Neutrophil (primary cell): ENCODE measurements around the gene ADAM8.

ENCODE experiments used
- H3K27ac ChIP-seq: fragments of 200-600 bp; sonication (generic); 2 replicates; pipeline ENCODE4 v1.5.1; 2016; ENCODE audit warnings: mild to moderate bottlenecking, moderate library complexity
- H3K27me3 ChIP-seq: fragments of 200-600 bp; sonication (generic); 2 replicates; pipeline ENCODE4 v1.6.0; 2016; ENCODE audit warnings: mild to moderate bottlenecking
- H3K36me3 ChIP-seq: fragments of 200-600 bp; sonication (generic); 2 replicates; pipeline ENCODE4 v1.5.1; 2017
- H3K4me1 ChIP-seq, 2 experiments: fragments of 200-600 bp in 1 of 2; sonication (generic) in 1 of 2; 1 replicate in 1 of 2; 2 replicates in 1 of 2; pipeline versions ENCODE4 v1.5.1 to v1.6.1; 2013 to 2016; ENCODE audit warnings: low read depth in 1 of 2, low read length in 1 of 2, mild to moderate bottlenecking in 1 of 2, moderate library complexity in 1 of 2; ENCODE audit not compliant: control insufficient read depth in 1 of 2, insufficient read depth in 1 of 2
- H3K4me3 ChIP-seq, 2 experiments: fragments of 200-600 bp in 1 of 2; sonication (generic) in 1 of 2; 1 replicate in 1 of 2; 2 replicates in 1 of 2; pipeline ENCODE4 v1.5.1; 2013 to 2016; ENCODE audit warnings: low read depth in 1 of 2, low read length in 1 of 2, mild to moderate bottlenecking in 1 of 2, moderate library complexity in 1 of 2
- H3K9me3 ChIP-seq: fragments of 200-600 bp; sonication (generic); 2 replicates; pipeline ENCODE4 v1.5.1; 2016
- CTCF ChIP-seq: fragments of 200-600 bp; sonication (generic); IDR thresholded peaks from 2 replicates; pipeline ENCODE4 v1.5.1; 2016; ENCODE audit warnings: antibody characterized with exemption

ADAM8 gene

GRCh38 chr10:133258066-133258817 is 18.4 kb downstream of the ADAM8 start:
- TF ChIP-seq CTCF: no peak
- H3K4me1 ChIP-seq: peaks cover 61% of the 10 kb centered on the region in 2 experiments
- peak overlapping the region; percentile 94 for H3K27ac ChIP-seq
- peaks cover 13% of the 10 kb centered on the region for H3K36me3 ChIP-seq
- H3K4me3 ChIP-seq: peak overlapping the region; percentile 53 to 58
- H3K27me3 ChIP-seq: peaks cover 40% of the 10 kb centered on the region
- no peaks in the 10 kb centered on the region for H3K9me3 ChIP-seq

GRCh38 chr10:133257489-133258065 is 19.1 kb downstream of the ADAM8 start:
- TF ChIP-seq CTCF: peak; percentile 69
- Histone ChIP-seq H3K27me3 (peaks cover 40% of the 10 kb centered on the region), H3K9me3 (no peaks in the 10 kb centered on the region), H3K36me3 (peaks cover 6% of the 10 kb centered on the region), H3K4me1 (peaks cover 55 to 58% of the 10 kb centered on the region in 2 experiments), H3K27ac (peak overlapping the region; percentile 94), H3K4me3 (peak overlapping the region; percentile 33 to 58)

- H3K27ac ChIP-seq: no peak overlapping the region
- H3K9me3 ChIP-seq: no peaks in the 10 kb centered on the region
- H3K4me3 ChIP-seq: no peak overlapping the region
- no peak for TF ChIP-seq CTCF
- H3K27me3 ChIP-seq: peaks cover 49% of the 10 kb centered on the region
- H3K4me1 ChIP-seq: peaks cover 35 to 41% of the 10 kb centered on the region in 2 experiments
- H3K36me3 ChIP-seq: no peaks in the 10 kb centered on the region
Measured at GRCh38 chr10:133255323-133255722, 21.3 kb downstream of the ADAM8 start.

GRCh38 chr10:133254421-133255120 is 22.1 kb downstream of the ADAM8 start:
- no peaks in the 10 kb centered on the region for H3K36me3 ChIP-seq
- no peak overlapping the region for H3K27ac ChIP-seq
- peaks cover 28 to 34% of the 10 kb centered on the region in 2 experiments for H3K4me1 ChIP-seq
- H3K4me3 ChIP-seq: no peak overlapping the region
- no peak for TF ChIP-seq CTCF
- H3K9me3 ChIP-seq: no peaks in the 10 kb centered on the region
- peaks cover 56% of the 10 kb centered on the region for H3K27me3 ChIP-seq

GRCh38 chr10:133253361-133253955 is 23.2 kb downstream of the ADAM8 start:
- no peak overlapping the region for H3K27ac ChIP-seq
- H3K4me1 ChIP-seq: peaks cover 16 to 22% of the 10 kb centered on the region in 2 experiments
- H3K4me3 ChIP-seq: no peak overlapping the region
- H3K9me3 ChIP-seq: no peaks in the 10 kb centered on the region
- no peak for TF ChIP-seq CTCF
- no peaks in the 10 kb centered on the region for H3K36me3 ChIP-seq
- peaks cover 63% of the 10 kb centered on the region for H3K27me3 ChIP-seq
